GM21360 (cell line): ENCODE data around the gene ATP5MC2.
A peak's percentile ranks its signal among the peaks of the same experiment; 100 is the strongest.
"Not testable (repeated sequence)": the region's sequence is repeated elsewhere in the genome, so short reads cannot be mapped to it uniquely, and the experiment has no call there.

Experiments used
- ATAC-seq: cut with Tn5 transposase; IDR thresholded peaks from one replicate; pipeline ENCODE4 v1.9.1; 2021; ENCODE audit warnings: mild to moderate bottlenecking, moderate library complexity; ENCODE audit not compliant: unreplicated experiment

The ATP5MC2 gene

GRCh38 chr12:53653595-53653994 is 22.3 kb downstream of the ATP5MC2 start:
- no peak for ATAC-seq

- no peak for ATAC-seq
Observed at GRCh38 chr12:53652366-53652765, 23.5 kb downstream of the ATP5MC2 start.

- ATAC-seq: no peak
Observed at GRCh38 chr12:53651737-53652136, 24.1 kb downstream of the ATP5MC2 start.

GRCh38 chr12:53646300-53646699 is 29.6 kb downstream of the ATP5MC2 start:
- not testable (repeated sequence) for ATAC-seq

GRCh38 chr12:53645165-53645564 is 30.7 kb downstream of the ATP5MC2 start:
- no peak for ATAC-seq

- no peak for ATAC-seq
Observed at GRCh38 chr12:53644133-53644532, 31.8 kb downstream of the ATP5MC2 start.

- ATAC-seq: no peak
Observed at GRCh38 chr12:53643232-53643979, 32.5 kb downstream of the ATP5MC2 start.

- no peak for ATAC-seq
Observed at GRCh38 chr12:53638057-53638456, 37.8 kb downstream of the ATP5MC2 start.

- no peak for ATAC-seq
Observed at GRCh38 chr12:53636641-53637040, 39.2 kb downstream of the ATP5MC2 start.

GRCh38 chr12:53635708-53636107 is 40.2 kb downstream of the ATP5MC2 start:
- ATAC-seq: not testable (repeated sequence)

GRCh38 chr12:53631721-53632120 is 44.2 kb downstream of the ATP5MC2 start:
- no peak for ATAC-seq

GRCh38 chr12:53627919-53628318 is 48.0 kb downstream of the ATP5MC2 start:
- ATAC-seq: no peak

- ATAC-seq: no peak
Observed at GRCh38 chr12:53626702-53627169, 49.1 kb downstream of the ATP5MC2 start.

- ATAC-seq: peak; percentile 92
Observed at GRCh38 chr12:53625946-53626701, 49.8 kb downstream of the ATP5MC2 start, which contains the start of gene ATF7. TSS of gene ATF7 (minus strand) at chr12:53626382. CDS start at chr12:53601000, 25,382 bp downstream.

- no peak for ATAC-seq
Observed at GRCh38 chr12:53625373-53625945, 50.4 kb downstream of the ATP5MC2 start.

GRCh38 chr12:53624956-53625355 is 50.9 kb downstream of the ATP5MC2 start:
- ATAC-seq: no peak

- no peak for ATAC-seq
Observed at GRCh38 chr12:53624458-53624857, 51.4 kb downstream of the ATP5MC2 start.

- ATAC-seq: no peak
Observed at GRCh38 chr12:53623548-53624385, 52.1 kb downstream of the ATP5MC2 start.

- no peak for ATAC-seq
Observed at GRCh38 chr12:53622724-53623123, 53.2 kb downstream of the ATP5MC2 start.

GRCh38 chr12:53618275-53618674 is 57.6 kb downstream of the ATP5MC2 start:
- ATAC-seq: no peak

GRCh38 chr12:53617700-53618099 is 58.2 kb downstream of the ATP5MC2 start:
- no peak for ATAC-seq
